ENCODE results near the gene TRIP10. TPM values are rescaled to one million over a fixed set of nuclear protein-coding genes. Genes with fewer than 3 reads are reported as not detected.

The TRIP10 gene
- total and polyA plus RNA-seq, 2 of the 13 experiments (the other 11 are each of a cell fraction or from before 2014, with no cell fraction given) = 32.5 to 33.2 TPM

DNA sequence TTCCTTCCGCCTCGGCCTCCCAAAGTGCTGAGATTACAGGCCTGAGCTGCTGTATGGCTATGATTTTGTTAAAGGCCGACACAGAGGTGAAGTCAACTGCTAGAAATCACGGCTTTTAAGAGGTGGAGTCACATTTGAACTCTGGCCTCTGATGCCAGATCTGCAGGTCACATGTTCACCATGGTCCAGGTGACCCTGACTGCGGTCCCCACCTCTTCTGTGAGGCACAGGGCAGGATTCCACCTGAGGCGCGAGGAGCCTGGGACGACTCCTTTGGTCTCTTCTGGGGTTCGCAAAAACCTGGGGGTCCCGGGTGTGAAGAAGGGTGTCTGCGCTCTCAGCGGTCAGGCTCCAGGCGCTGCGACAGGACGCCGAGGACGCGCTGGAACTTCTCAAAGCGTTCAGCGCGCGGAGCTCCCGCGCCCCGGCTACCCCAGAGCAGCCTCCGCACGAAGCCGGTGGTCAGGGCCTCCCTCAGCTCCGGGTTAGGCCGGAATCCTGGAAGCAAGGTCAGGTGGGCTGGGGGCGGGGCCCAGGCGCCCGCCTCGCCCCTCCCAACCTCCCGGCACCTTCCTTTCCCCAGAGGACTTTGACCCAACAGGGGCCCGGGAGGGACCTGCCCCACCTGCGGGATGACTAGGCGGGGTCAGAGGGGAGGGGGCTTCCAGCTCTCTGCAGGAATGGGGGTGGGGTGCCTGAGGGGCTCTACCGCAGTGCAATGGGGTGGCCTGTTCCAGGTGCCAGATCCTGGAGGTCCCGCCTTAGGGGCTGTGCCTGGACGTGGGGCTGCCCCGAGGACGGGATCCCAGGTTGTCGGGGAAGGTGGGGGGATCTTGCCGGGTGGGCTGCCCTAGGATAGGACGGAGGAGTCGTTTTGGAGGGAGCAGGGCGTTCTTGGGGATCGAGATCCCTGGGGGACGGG, 13.0 kb downstream of the TRIP10 start (continued):
- TF ChIP-seq, protein P1, sequence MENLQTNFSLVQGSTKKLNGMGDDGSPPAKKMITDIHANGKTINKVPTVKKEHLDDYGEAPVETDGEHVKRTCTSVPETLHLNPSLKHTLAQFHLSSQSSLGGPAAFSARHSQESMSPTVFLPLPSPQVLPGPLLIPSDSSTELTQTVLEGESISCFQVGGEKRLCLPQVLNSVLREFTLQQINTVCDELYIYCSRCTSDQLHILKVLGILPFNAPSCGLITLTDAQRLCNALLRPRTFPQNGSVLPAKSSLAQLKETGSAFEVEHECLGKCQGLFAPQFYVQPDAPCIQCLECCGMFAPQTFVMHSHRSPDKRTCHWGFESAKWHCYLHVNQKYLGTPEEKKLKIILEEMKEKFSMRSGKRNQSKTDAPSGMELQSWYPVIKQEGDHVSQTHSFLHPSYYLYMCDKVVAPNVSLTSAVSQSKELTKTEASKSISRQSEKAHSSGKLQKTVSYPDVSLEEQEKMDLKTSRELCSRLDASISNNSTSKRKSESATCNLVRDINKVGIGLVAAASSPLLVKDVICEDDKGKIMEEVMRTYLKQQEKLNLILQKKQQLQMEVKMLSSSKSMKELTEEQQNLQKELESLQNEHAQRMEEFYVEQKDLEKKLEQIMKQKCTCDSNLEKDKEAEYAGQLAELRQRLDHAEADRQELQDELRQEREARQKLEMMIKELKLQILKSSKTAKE (CRISPR knock-in tag; IDR thresholded peaks at IDR 0.05; ENCODE audit: borderline replicate concordance) = no peak
- TF ChIP-seq, protein P2, sequence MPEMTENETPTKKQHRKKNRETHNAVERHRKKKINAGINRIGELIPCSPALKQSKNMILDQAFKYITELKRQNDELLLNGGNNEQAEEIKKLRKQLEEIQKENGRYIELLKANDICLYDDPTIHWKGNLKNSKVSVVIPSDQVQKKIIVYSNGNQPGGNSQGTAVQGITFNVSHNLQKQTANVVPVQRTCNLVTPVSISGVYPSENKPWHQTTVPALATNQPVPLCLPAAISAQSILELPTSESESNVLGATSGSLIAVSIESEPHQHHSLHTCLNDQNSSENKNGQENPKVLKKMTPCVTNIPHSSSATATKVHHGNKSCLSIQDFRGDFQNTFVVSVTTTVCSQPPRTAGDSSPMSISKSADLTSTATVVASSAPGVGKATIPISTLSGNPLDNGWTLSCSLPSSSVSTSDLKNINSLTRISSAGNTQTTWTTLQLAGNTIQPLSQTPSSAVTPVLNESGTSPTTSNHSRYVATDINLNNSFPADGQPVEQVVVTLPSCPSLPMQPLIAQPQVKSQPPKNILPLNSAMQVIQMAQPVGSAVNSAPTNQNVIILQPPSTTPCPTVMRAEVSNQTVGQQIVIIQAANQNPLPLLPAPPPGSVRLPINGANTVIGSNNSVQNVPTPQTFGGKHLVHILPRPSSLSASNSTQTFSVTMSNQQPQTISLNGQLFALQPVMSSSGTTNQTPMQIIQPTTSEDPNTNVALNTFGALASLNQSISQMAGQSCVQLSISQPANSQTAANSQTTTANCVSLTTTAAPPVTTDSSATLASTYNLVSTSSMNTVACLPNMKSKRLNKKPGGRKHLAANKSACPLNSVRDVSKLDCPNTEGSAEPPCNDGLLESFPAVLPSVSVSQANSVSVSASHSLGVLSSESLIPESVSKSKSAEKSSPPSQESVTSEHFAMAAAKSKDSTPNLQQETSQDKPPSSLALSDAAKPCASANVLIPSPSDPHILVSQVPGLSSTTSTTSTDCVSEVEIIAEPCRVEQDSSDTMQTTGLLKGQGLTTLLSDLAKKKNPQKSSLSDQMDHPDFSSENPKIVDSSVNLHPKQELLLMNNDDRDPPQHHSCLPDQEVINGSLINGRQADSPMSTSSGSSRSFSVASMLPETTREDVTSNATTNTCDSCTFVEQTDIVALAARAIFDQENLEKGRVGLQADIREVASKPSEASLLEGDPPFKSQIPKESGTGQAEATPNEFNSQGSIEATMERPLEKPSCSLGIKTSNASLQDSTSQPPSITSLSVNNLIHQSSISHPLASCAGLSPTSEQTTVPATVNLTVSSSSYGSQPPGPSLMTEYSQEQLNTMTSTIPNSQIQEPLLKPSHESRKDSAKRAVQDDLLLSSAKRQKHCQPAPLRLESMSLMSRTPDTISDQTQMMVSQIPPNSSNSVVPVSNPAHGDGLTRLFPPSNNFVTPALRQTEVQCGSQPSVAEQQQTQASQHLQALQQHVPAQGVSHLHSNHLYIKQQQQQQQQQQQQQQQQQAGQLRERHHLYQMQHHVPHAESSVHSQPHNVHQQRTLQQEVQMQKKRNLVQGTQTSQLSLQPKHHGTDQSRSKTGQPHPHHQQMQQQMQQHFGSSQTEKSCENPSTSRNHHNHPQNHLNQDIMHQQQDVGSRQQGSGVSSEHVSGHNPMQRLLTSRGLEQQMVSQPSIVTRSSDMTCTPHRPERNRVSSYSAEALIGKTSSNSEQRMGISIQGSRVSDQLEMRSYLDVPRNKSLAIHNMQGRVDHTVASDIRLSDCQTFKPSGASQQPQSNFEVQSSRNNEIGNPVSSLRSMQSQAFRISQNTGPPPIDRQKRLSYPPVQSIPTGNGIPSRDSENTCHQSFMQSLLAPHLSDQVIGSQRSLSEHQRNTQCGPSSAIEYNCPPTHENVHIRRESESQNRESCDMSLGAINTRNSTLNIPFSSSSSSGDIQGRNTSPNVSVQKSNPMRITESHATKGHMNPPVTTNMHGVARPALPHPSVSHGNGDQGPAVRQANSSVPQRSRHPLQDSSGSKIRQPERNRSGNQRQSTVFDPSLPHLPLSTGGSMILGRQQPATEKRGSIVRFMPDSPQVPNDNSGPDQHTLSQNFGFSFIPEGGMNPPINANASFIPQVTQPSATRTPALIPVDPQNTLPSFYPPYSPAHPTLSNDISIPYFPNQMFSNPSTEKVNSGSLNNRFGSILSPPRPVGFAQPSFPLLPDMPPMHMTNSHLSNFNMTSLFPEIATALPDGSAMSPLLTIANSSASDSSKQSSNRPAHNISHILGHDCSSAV (CRISPR knock-in tag; IDR thresholded peaks at IDR 0.05; ENCODE audit: borderline replicate concordance) = no peak
- 0 out of 2 replicates have a peak, but pooled peaks have one; percentile 17 for TF ChIP-seq ZNF546 (CRISPR knock-in tag; conservative IDR thresholded peaks at IDR 0.05)
- no peak for TF ChIP-seq NCOA1 (CRISPR knock-in tag; IDR thresholded peaks at IDR 0.05)
- TF ChIP-seq, protein P3, sequence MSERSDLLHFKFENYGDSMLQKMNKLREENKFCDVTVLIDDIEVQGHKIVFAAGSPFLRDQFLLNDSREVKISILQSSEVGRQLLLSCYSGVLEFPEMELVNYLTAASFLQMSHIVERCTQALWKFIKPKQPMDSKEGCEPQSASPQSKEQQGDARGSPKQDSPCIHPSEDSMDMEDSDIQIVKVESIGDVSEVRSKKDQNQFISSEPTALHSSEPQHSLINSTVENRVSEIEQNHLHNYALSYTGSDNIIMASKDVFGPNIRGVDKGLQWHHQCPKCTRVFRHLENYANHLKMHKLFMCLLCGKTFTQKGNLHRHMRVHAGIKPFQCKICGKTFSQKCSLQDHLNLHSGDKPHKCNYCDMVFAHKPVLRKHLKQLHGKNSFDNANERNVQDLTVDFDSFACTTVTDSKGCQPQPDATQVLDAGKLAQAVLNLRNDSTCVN (CRISPR knock-in tag; IDR thresholded peaks at IDR 0.05; ENCODE audit: borderline replicate concordance) = no peak; the same call in 1 of the 2 replicates
- TF ChIP-seq HMG20B (CRISPR knock-in tag; conservative IDR thresholded peaks at IDR 0.05) = peak; percentile 75
- TF ChIP-seq, protein P4, sequence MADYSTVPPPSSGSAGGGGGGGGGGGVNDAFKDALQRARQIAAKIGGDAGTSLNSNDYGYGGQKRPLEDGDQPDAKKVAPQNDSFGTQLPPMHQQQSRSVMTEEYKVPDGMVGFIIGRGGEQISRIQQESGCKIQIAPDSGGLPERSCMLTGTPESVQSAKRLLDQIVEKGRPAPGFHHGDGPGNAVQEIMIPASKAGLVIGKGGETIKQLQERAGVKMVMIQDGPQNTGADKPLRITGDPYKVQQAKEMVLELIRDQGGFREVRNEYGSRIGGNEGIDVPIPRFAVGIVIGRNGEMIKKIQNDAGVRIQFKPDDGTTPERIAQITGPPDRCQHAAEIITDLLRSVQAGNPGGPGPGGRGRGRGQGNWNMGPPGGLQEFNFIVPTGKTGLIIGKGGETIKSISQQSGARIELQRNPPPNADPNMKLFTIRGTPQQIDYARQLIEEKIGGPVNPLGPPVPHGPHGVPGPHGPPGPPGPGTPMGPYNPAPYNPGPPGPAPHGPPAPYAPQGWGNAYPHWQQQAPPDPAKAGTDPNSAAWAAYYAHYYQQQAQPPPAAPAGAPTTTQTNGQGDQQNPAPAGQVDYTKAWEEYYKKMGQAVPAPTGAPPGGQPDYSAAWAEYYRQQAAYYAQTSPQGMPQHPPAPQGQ (CRISPR knock-in tag; IDR thresholded peaks at IDR 0.05; ENCODE audit: borderline replicate concordance) = no peak
- TF ChIP-seq ERF (CRISPR knock-in tag; IDR thresholded peaks at IDR 0.05) = no peak; the same call in 1 of the 2 replicates
- TF ChIP-seq SAFB2 (CRISPR knock-in tag; IDR thresholded peaks at IDR 0.05; ENCODE audit: borderline replicate concordance, low read depth) = peak; percentile 16; the same call in 1 of the 2 replicates
- TF ChIP-seq SPEN (CRISPR knock-in tag; IDR thresholded peaks at IDR 0.05; ENCODE audit: low read depth) = peak; percentile 71
- TF ChIP-seq BRCA1 (CRISPR knock-in tag; IDR thresholded peaks at IDR 0.05) = no peak

All from HepG2 (cell line).